Stimulated activated memory B cell treated with anti-CD40 and anti-IgM and Interleukin-4, amounts not matched to agents 10 μg/mL and 1 μg/mL and 100 μg/mL, for 72 hours (primary cell): ENCODE measurements around the gene EVL.
A peak's percentile ranks its signal among the peaks of the same experiment; 100 is the strongest.
"Not testable (repeated sequence)": the region's sequence is repeated elsewhere in the genome, so short reads cannot be mapped to it uniquely, and the experiment has no call there.

ENCODE experiments used
- ATAC-seq: fragments of 150-1000 bp; cut with Tn5 transposase; 2 replicates; pipeline ENCODE4 v1.10.0; 2021
- H3K27ac Mint-ChIP-seq: one replicate; pipeline ENCODE4 v1.8.0; 2022; ENCODE audit warnings: mild to moderate bottlenecking, mixed read lengths
- H3K27me3 Mint-ChIP-seq: one replicate; pipeline ENCODE4 v1.8.0; 2022; ENCODE audit warnings: mixed read lengths
- H3K36me3 Mint-ChIP-seq: one replicate; pipeline ENCODE4 v1.8.0; 2022; ENCODE audit warnings: mixed read lengths
- H3K4me1 Mint-ChIP-seq: one replicate; pipeline ENCODE4 v1.8.0; 2022; ENCODE audit warnings: mixed read lengths
- H3K4me3 Mint-ChIP-seq: one replicate; pipeline ENCODE4 v1.8.0; 2022; ENCODE audit warnings: mild to moderate bottlenecking, moderate library complexity, mixed read lengths
- H3K9me3 Mint-ChIP-seq: one replicate; pipeline ENCODE4 v1.8.0; 2022; ENCODE audit warnings: mixed read lengths

Gene EVL

GRCh38 chr14:100178691-100179090, 113.5 kb downstream of the EVL start:
- Mint-ChIP-seq H3K27ac (no peak overlapping the region), H3K4me1 (peaks cover 5% of the 10 kb centered on the region), H3K4me3 (no peak overlapping the region), H3K9me3 (no peaks in the 10 kb centered on the region), H3K36me3 (no peaks in the 10 kb centered on the region), H3K27me3 (peaks cover 16% of the 10 kb centered on the region)
- no peak for ATAC-seq

GRCh38 chr14:100180671-100181070, 115.4 kb downstream of the EVL start:
- H3K27me3 Mint-ChIP-seq, H3K27ac Mint-ChIP-seq, H3K9me3 Mint-ChIP-seq, H3K36me3 Mint-ChIP-seq, H3K4me1 Mint-ChIP-seq, H3K4me3 Mint-ChIP-seq, ATAC-seq: not testable (repeated sequence)

GRCh38 chr14:100181876-100182551, 116.8 kb downstream of the EVL start:
- not testable (repeated sequence) for H3K27ac Mint-ChIP-seq, H3K9me3 Mint-ChIP-seq, H3K4me1 Mint-ChIP-seq, H3K27me3 Mint-ChIP-seq, ATAC-seq, H3K36me3 Mint-ChIP-seq, H3K4me3 Mint-ChIP-seq

- Mint-ChIP-seq H3K27ac (no peak overlapping the region), H3K4me3 (no peak overlapping the region), H3K4me1 (no peaks in the 10 kb centered on the region), H3K36me3 (no peaks in the 10 kb centered on the region), H3K9me3 (no peaks in the 10 kb centered on the region), H3K27me3 (no peaks in the 10 kb centered on the region)
- no peak for ATAC-seq
Measured at GRCh38 chr14:100187247-100187833, 122.1 kb downstream of the EVL start.

- no peak overlapping the region for H3K4me3 Mint-ChIP-seq
- no peak for ATAC-seq
Measured at GRCh38 chr14:100188392-100189030, 123.3 kb downstream of the EVL start.

GRCh38 chr14:100190126-100190525, 124.9 kb downstream of the EVL start:
- Mint-ChIP-seq H3K4me1 (peaks cover 8% of the 10 kb centered on the region), H3K27ac (no peak overlapping the region), H3K27me3 (no peaks in the 10 kb centered on the region), H3K9me3 (no peaks in the 10 kb centered on the region), H3K4me3 (no peak overlapping the region), H3K36me3 (no peaks in the 10 kb centered on the region)
- ATAC-seq = no peak

More at GRCh38 chr14:100188392-100189030, 123.3 kb downstream of the EVL start:
- Mint-ChIP-seq H3K9me3 (no peaks in the 10 kb centered on the region), H3K4me1 (peaks cover 6% of the 10 kb centered on the region), H3K27me3 (no peaks in the 10 kb centered on the region), H3K36me3 (no peaks in the 10 kb centered on the region), H3K27ac (no peak overlapping the region)

GRCh38 chr14:100191584-100192249, 126.5 kb downstream of the EVL start:
- Mint-ChIP-seq H3K4me3 (peak overlapping the region; percentile 72), H3K36me3 (no peaks in the 10 kb centered on the region), H3K4me1 (peaks cover 8% of the 10 kb centered on the region), H3K27ac (peak overlapping the region; percentile 85), H3K9me3 (no peaks in the 10 kb centered on the region), H3K27me3 (no peaks in the 10 kb centered on the region)
- no peak for ATAC-seq

- H3K9me3 Mint-ChIP-seq = no peaks in the 10 kb centered on the region
- no peaks in the 10 kb centered on the region for H3K36me3 Mint-ChIP-seq
- peak overlapping the region; percentile 85 for H3K27ac Mint-ChIP-seq
- no peaks in the 10 kb centered on the region for H3K27me3 Mint-ChIP-seq
- peaks cover 8% of the 10 kb centered on the region for H3K4me1 Mint-ChIP-seq
- H3K4me3 Mint-ChIP-seq = peak overlapping the region; percentile 72
- ATAC-seq = no peak
Measured at GRCh38 chr14:100192250-100192671, 127.0 kb downstream of the EVL start.

GRCh38 chr14:100192672-100193416, 127.6 kb downstream of the EVL start:
- no peaks in the 10 kb centered on the region for H3K27me3 Mint-ChIP-seq
- no peaks in the 10 kb centered on the region for H3K36me3 Mint-ChIP-seq
- peak overlapping the region; percentile 72 for H3K4me3 Mint-ChIP-seq
- H3K4me1 Mint-ChIP-seq = peaks cover 8% of the 10 kb centered on the region
- H3K9me3 Mint-ChIP-seq = no peaks in the 10 kb centered on the region
- peak overlapping the region; percentile 85 for H3K27ac Mint-ChIP-seq
- ATAC-seq = peak; percentile 100
